ENCODE results near the gene RBM38. TPM values are rescaled to one million over a fixed set of nuclear protein-coding genes. Genes with fewer than 3 reads are reported as not detected.

RBM38 gene
- total and polyA plus RNA-seq, 10 of the 15 experiments (the other 5 are each of a cell fraction or from before 2014, with no cell fraction given), result 0.32 to 118 (median 25.2) TPM

- TF ChIP-seq RCOR1 (conservative IDR thresholded peaks at IDR 0.05; ENCODE audit: low read depth, low read length), result 0 out of 2 replicates have a peak, but pooled peaks have one; percentile 57
- TF ChIP-seq ATF3 (IDR thresholded peaks at IDR 0.05; ENCODE audit: borderline replicate concordance, extremely low read depth, low read depth, low read length), result no peak
- TF ChIP-seq NBN (IDR thresholded peaks at IDR 0.05), result peak; percentile 86; the same call in 1 of the 2 replicates
- TF ChIP-seq NR2F1 (conservative IDR thresholded peaks at IDR 0.05), result peak; percentile 99
Measured at GRCh38 chr20:57389695-57390603, 1.2 kb upstream of the RBM38 start (continued).

- FAIRE-seq, result no peak
- TF ChIP-seq SUPT20H (IDR thresholded peaks at IDR 0.05; ENCODE audit: borderline replicate concordance, control insufficient read depth, low read depth, low read length) (no peak), ZNF207 (IDR thresholded peaks at IDR 0.05; ENCODE audit: borderline replicate concordance) (no peak), MAX (IDR thresholded peaks at IDR 0.05; ENCODE audit: low read depth, low read length) (no peak), ATF7 (IDR thresholded peaks at IDR 0.05; ENCODE audit: low read depth) (no peak), GATAD2B (conservative IDR thresholded peaks at IDR 0.05; ENCODE audit: low read depth) (peak; percentile 22; the same call in 1 of the 2 replicates), IKZF2 (IDR thresholded peaks at IDR 0.05) (no peak), LARP7 (IDR thresholded peaks at IDR 0.05) (peak; percentile 75), CBX3 (IDR thresholded peaks at IDR 0.05; ENCODE audit: borderline replicate concordance, low read depth) (no peak), REST (IDR thresholded peaks at IDR 0.05; ENCODE audit: low read depth, low read length) (no peak), ZZZ3 (IDR thresholded peaks at IDR 0.05; ENCODE audit: control insufficient read depth, insufficient read length, low read depth) (no peak), POU2F2 (IDR thresholded peaks at IDR 0.05; ENCODE audit: borderline replicate concordance, low read depth, low read length) (peak; percentile 13; the same call in 1 of the 3 replicates)
Measured at GRCh38 chr20:57391439-57392301, 474 bp downstream of the RBM38 start.

More at GRCh38 chr20:57391439-57392301, 474 bp downstream of the RBM38 start:
- Histone ChIP-seq H3K4me2 (ENCODE audit: control insufficient read depth, insufficient read depth) (peak overlapping the region; percentile 99), H2AFZ (ENCODE audit: control insufficient read depth, low read depth, low read length) (no peak overlapping the region), H3K9me3 (replicated peaks; ENCODE audit: control insufficient read depth, insufficient read depth, low read length) (no peaks in the 10 kb centered on the region), H3K36me3 (ENCODE audit: control insufficient read depth in 2 of 2, insufficient read depth in 2 of 2, low read length in 1 of 2) (peaks cover 12 to 18% of the 10 kb centered on the region in 2 experiments), H3K9ac (ENCODE audit: control insufficient read depth, insufficient read depth, low read length) (peak overlapping the region; percentile 96), H3K4me1 (ENCODE audit: control insufficient read depth, insufficient read depth, low read length) (peaks cover 42% of the 10 kb centered on the region), H3K79me2 (ENCODE audit: control insufficient read depth, insufficient read depth, low read length) (peaks cover 50% of the 10 kb centered on the region), H3K4me3 (peak overlapping the region; percentile 94), H3K27me3 (replicated peaks in 1 of 2; ENCODE audit: control insufficient read depth in 2 of 2, insufficient read depth in 2 of 2, low read length in 1 of 2) (no peaks in the 10 kb centered on the region), H4K20me1 (ENCODE audit: control insufficient read depth, insufficient read depth) (peaks cover 9% of the 10 kb centered on the region), H3K27ac (ENCODE audit: control insufficient read depth, insufficient read depth) (peak overlapping the region; percentile 92)
- SMC1A ChIA-PET (ENCODE audit: uncharacterized antibody, unreplicated experiment), result interaction anchor here (0.9 to 2.9 kb wide), 13 partner anchors 8 to 104 kb away, joined by 3 to 28 read pairs (median 5); no protein-coding TSS in a partner anchor
- in situ Hi-C loops (cut with MboI) (loop anchor here (10.0 to 25.0 kb wide), 4 partner anchors 293 to 1613 kb away; partner anchors contain the start of genes CTSZ and STX16), intact Hi-C loops (cut with micrococcal nuclease; ENCODE audit: unreplicated experiment) (loop anchor here (10.0 kb wide), 1 partner anchor 293 kb away; no protein-coding TSS in a partner anchor)
- CTCF ChIA-PET, result interaction anchor here (1.1 to 1.9 kb wide), 10 partner anchors 8 to 107 kb away, joined by 3 to 8 read pairs (median 4); no protein-coding TSS in a partner anchor
- 2% methylated on average over 16 of the region's 98 CpGs for WGBS (ENCODE audit: insufficient coverage, insufficient replicate concordance, low lambda C conversion rate, missing lambda C conversion rate)
- POLR2A ChIA-PET, result interaction anchor here (0.7 to 4.2 kb wide), 11 partner anchors 8 to 228 kb away, joined by 3 to 58 read pairs (median 6); partner anchors contain the start of gene ZBP1
- no TSS peak for BruUV-seq (replicated peaks)
- RAD21 ChIA-PET (ENCODE audit: unreplicated experiment), result interaction anchor here (0.8 to 5.0 kb wide), 16 partner anchors 8 to 229 kb away, joined by 3 to 37 read pairs (median 5); partner anchors contain the start of gene ZBP1
- no peak for ATAC-seq
- DNase-seq (ENCODE audit: low read depth, low spot score), result no peak

Data from GM12878 (cell line).